Measurements from ENCODE around the gene CIITA. TPM values are rescaled to one million over a fixed set of nuclear protein-coding genes. Genes with fewer than 3 reads are reported as not detected.

Gene CIITA
- total and polyA plus RNA-seq, 9 of the 15 experiments (the other 6 are each of a cell fraction or from before 2014, with no cell fraction given) = 0.01 to 0.20 (median 0.11) TPM; not detected in 4

DNA sequence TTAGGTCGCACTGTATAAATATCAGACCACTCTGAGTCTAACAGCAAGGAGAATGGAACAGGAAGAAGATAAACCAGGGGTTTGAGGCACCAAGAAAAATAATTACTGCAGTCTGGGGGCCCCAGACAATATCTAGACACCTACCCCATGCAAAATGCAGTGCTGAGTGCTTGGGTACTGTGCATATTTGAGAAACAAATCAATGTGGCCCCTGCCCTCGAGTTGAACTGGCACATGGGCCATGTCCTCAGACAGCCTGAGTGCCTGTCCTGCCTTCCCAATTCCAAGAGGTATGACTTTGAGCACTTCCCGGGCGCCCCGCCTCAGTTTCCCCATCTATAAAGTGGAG, 6.2 kb upstream of the CIITA start:
- no peak overlapping the region for H3K4me2 ChIP-seq (ENCODE audit: insufficient read depth, low read length)

More for the DNA sequence above, 6.2 kb upstream of the CIITA start:
- Histone ChIP-seq H3K27ac (ENCODE audit: extremely low read depth, low read depth, low read length) (no peak overlapping the region), H3K4me3 (no peak overlapping the region), H3K36me3 (ENCODE audit: control insufficient read depth, insufficient read depth, low read length) (no peaks in the 10 kb centered on the region), H3K9me3 (replicated peaks; ENCODE audit: control insufficient read depth, insufficient read depth, low read depth, low read length) (no peaks in the 10 kb centered on the region), H2AFZ (ENCODE audit: low read depth, low read length) (no peak overlapping the region), H3K27me3 (ENCODE audit: control insufficient read depth in 2 of 2, insufficient read depth in 2 of 2, low read length in 2 of 2) (peaks cover 18 to 51% of the 10 kb centered on the region in 2 experiments; a peak in 4 of 5 replicates), H3K9ac (ENCODE audit: insufficient read depth in 1 of 2, low read depth in 2 of 2, low read length in 2 of 2) (no peak overlapping the region), H3K79me2 (ENCODE audit: control insufficient read depth, insufficient read depth, low read length) (no peaks in the 10 kb centered on the region), H3K4me1 (replicated peaks in 1 of 2; ENCODE audit: control insufficient read depth in 2 of 2, insufficient read depth in 2 of 2, low read length in 2 of 2) (no peaks in the 10 kb centered on the region; a peak in 1 of 5 replicates), H3K9me1 (ENCODE audit: control insufficient read depth, insufficient read depth, low read length) (peaks cover 3% of the 10 kb centered on the region), H4K20me1 (replicated peaks; ENCODE audit: control insufficient read depth, insufficient read depth, low read length) (peaks cover 4% of the 10 kb centered on the region; the same call in 1 of the 2 replicates)
- no peak for TF ChIP-seq TBP (optimal IDR thresholded peaks at IDR 0.05; ENCODE audit: low read depth, low read length)
- no peak for TF ChIP-seq MIER1 (IDR thresholded peaks at IDR 0.05; ENCODE audit: low read depth)
- TF ChIP-seq SMC3 (conservative IDR thresholded peaks at IDR 0.05; ENCODE audit: insufficient read depth, low read depth, low read length) = no peak
- no peak for TF ChIP-seq CBX3 (IDR thresholded peaks at IDR 0.05; ENCODE audit: borderline replicate concordance in 1 of 2, low read length in 2 of 2)
- TF ChIP-seq ZKSCAN8 (CRISPR knock-in tag; IDR thresholded peaks at IDR 0.05) = no peak
- no peak for TF ChIP-seq SAFB2 (IDR thresholded peaks at IDR 0.05; ENCODE audit: borderline replicate concordance, low read depth, low read length, severe bottlenecking)
- TF ChIP-seq MXI1 (IDR thresholded peaks at IDR 0.05; ENCODE audit: low read depth, low read length) = no peak
- TF ChIP-seq HOXB6 (CRISPR knock-in tag; IDR thresholded peaks at IDR 0.05; ENCODE audit: borderline replicate concordance) = no peak
- no peak for TF ChIP-seq TCF3 (CRISPR knock-in tag; IDR thresholded peaks at IDR 0.05)
- TF ChIP-seq TBL1XR1 (IDR thresholded peaks at IDR 0.05; ENCODE audit: low read length in 2 of 2) = no peak
- ATAC-seq = no peak
- no TSS peak for BruUV-seq (replicated peaks)
- intact Hi-C loops (cut with micrococcal nuclease) = no loop called here
- in situ Hi-C loops (cut with MboI) = no loop called here
- ChIA-PET CTCF (ENCODE audit: low intra/inter-chr PET ratio) (no interaction called here), POLR2A (interaction anchor here (1.0 to 1.6 kb wide), 2 partner anchors 8 to 10 kb away, joined by 3 to 6 read pairs; no protein-coding TSS in a partner anchor)
- FAIRE-seq = no peak
- 0% methylated on average over 5 of the region's 5 CpGs for WGBS (ENCODE audit: insufficient coverage, low coverage, missing lambda C conversion rate)
- no peak for DNase-seq (ENCODE audit: extremely low read depth in 1 of 4, low spot score in 3 of 4)
